WTC11 (cell line): ENCODE data around the gene BOLL.

Source experiments
- ETV6 ChIP-seq: sonication (generic); formaldehyde crosslinking; IDR thresholded peaks from 2 replicates; pipeline ENCODE4 v1.8.1; 2022; ENCODE audit warnings: mild to moderate bottlenecking, missing genetic modification reagents
- FOXJ3 ChIP-seq: sonication (generic); formaldehyde crosslinking; IDR thresholded peaks from 2 replicates; pipeline ENCODE4 v1.9.0; 2021; ENCODE audit warnings: missing genetic modification reagents, mild to moderate bottlenecking, borderline replicate concordance
- JUN ChIP-seq: sonication (generic); formaldehyde crosslinking; IDR thresholded peaks from 2 replicates; pipeline ENCODE4 v1.8.0; 2023; ENCODE audit warnings: mild to moderate bottlenecking, missing genetic modification reagents
- MLX ChIP-seq: sonication (generic); formaldehyde crosslinking; IDR thresholded peaks from 2 replicates; pipeline ENCODE4 v1.8.1; 2023; ENCODE audit warnings: mild to moderate bottlenecking, missing genetic modification reagents, moderate library complexity
- NFE2L1 ChIP-seq: sonication (generic); formaldehyde crosslinking; IDR thresholded peaks from 2 replicates; pipeline ENCODE4 v1.8.1; 2023; ENCODE audit warnings: missing genetic modification reagents
- USF2 ChIP-seq: sonication (generic); formaldehyde crosslinking; IDR thresholded peaks from 2 replicates; pipeline ENCODE4 v1.8.1; 2023; ENCODE audit warnings: mild to moderate bottlenecking, missing genetic modification reagents, moderate library complexity
- ZBTB21 ChIP-seq: sonication (generic); formaldehyde crosslinking; IDR thresholded peaks from 2 replicates; pipeline ENCODE4 v1.8.1; 2023; ENCODE audit warnings: mild to moderate bottlenecking, missing genetic modification reagents, borderline replicate concordance
- TF ChIP-seq, protein P1 (sequence below): fragments of 200-600 bp; IDR thresholded peaks from 2 replicates; pipeline ENCODE4 v1.8.0; 2022; ENCODE audit warnings: antibody characterized with exemption
- TF ChIP-seq, protein P2 (sequence below): sonication (generic); formaldehyde crosslinking; IDR thresholded peaks from 2 replicates; pipeline ENCODE4 v1.8.1; 2022; ENCODE audit warnings: mild to moderate bottlenecking, missing genetic modification reagents, moderate library complexity, borderline replicate concordance
- TF ChIP-seq, protein P3 (sequence below): sonication (generic); formaldehyde crosslinking; IDR thresholded peaks from 2 replicates; pipeline ENCODE4 v1.8.0; 2022; ENCODE audit warnings: mild to moderate bottlenecking, missing genetic modification reagents

GRCh38 chr2:197803033-197803444, 17.9 kb upstream of the BOLL start:
- TF ChIP-seq, protein P1, sequence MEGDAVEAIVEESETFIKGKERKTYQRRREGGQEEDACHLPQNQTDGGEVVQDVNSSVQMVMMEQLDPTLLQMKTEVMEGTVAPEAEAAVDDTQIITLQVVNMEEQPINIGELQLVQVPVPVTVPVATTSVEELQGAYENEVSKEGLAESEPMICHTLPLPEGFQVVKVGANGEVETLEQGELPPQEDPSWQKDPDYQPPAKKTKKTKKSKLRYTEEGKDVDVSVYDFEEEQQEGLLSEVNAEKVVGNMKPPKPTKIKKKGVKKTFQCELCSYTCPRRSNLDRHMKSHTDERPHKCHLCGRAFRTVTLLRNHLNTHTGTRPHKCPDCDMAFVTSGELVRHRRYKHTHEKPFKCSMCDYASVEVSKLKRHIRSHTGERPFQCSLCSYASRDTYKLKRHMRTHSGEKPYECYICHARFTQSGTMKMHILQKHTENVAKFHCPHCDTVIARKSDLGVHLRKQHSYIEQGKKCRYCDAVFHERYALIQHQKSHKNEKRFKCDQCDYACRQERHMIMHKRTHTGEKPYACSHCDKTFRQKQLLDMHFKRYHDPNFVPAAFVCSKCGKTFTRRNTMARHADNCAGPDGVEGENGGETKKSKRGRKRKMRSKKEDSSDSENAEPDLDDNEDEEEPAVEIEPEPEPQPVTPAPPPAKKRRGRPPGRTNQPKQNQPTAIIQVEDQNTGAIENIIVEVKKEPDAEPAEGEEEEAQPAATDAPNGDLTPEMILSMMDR = peak; percentile 4; the same call in 1 of the 2 replicates
- no peak for TF ChIP-seq MLX (CRISPR knock-in tag)
- TF ChIP-seq ETV6 = no peak
- TF ChIP-seq USF2 (CRISPR knock-in tag) = no peak
- TF ChIP-seq, protein P2, sequence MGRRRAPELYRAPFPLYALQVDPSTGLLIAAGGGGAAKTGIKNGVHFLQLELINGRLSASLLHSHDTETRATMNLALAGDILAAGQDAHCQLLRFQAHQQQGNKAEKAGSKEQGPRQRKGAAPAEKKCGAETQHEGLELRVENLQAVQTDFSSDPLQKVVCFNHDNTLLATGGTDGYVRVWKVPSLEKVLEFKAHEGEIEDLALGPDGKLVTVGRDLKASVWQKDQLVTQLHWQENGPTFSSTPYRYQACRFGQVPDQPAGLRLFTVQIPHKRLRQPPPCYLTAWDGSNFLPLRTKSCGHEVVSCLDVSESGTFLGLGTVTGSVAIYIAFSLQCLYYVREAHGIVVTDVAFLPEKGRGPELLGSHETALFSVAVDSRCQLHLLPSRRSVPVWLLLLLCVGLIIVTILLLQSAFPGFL (CRISPR knock-in tag) = no peak
- TF ChIP-seq, protein P3, sequence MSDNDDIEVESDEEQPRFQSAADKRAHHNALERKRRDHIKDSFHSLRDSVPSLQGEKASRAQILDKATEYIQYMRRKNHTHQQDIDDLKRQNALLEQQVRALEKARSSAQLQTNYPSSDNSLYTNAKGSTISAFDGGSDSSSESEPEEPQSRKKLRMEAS = no peak
- TF ChIP-seq ZBTB21 = no peak
- TF ChIP-seq JUN (CRISPR knock-in tag) = no peak
- no peak for TF ChIP-seq FOXJ3 (CRISPR knock-in tag)
- TF ChIP-seq NFE2L1 (CRISPR knock-in tag) = no peak
